GM19397 (cell line): ENCODE results near the gene RAET1G.
"Not testable (repeated sequence)": the region's sequence is repeated elsewhere in the genome, so short reads cannot be mapped to it uniquely, and the experiment has no call there.

Experiments
- ATAC-seq: cut with Tn5 transposase; IDR thresholded peaks from one replicate; pipeline ENCODE4 v1.9.1; 2021; ENCODE audit warnings: mild to moderate bottlenecking, moderate library complexity; ENCODE audit not compliant: unreplicated experiment

RAET1G gene, protein sequence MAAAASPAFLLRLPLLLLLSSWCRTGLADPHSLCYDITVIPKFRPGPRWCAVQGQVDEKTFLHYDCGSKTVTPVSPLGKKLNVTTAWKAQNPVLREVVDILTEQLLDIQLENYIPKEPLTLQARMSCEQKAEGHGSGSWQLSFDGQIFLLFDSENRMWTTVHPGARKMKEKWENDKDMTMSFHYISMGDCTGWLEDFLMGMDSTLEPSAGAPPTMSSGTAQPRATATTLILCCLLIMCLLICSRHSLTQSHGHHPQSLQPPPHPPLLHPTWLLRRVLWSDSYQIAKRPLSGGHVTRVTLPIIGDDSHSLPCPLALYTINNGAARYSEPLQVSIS

DNA sequence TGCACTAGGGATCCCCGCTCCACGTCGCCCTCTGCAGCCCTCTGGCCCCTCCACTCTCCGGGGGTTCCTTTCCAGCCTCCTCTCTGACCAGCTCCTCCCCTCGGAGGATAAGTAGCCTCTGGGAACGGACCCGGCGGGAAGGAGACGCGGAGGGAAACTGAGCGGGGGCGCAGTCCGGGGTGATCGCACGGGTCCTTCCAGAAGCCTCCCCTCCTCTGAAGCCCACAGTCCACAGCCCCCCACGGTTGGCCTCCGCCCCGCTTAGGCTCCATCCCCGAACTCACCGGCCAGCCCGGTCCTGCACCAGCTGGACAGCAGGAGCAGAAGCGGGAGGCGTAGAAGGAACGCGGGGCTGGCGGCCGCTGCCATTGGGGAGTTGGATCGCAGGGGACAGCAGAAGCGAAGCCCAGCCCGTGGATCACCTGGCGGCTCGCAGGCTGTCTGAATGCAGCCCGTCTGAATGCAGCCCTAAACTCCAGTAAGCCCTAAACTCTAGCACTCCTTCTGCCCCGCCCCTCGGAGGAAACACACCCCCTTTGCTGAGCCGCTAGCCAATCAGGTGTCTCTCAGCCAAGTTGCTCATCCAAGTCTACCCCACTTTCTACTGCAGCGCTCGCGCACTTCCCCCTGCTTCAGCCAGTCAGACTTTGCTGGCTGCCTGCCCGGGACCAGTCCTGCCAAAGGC lies at the start of gene RAET1G:
Gene RAET1G, minus strand, starts transcription at position 480 of the 685 bp plus-strand sequence. Its CDS starts 111 bp downstream, at position 369.
- ATAC-seq, result no peak

DNA sequence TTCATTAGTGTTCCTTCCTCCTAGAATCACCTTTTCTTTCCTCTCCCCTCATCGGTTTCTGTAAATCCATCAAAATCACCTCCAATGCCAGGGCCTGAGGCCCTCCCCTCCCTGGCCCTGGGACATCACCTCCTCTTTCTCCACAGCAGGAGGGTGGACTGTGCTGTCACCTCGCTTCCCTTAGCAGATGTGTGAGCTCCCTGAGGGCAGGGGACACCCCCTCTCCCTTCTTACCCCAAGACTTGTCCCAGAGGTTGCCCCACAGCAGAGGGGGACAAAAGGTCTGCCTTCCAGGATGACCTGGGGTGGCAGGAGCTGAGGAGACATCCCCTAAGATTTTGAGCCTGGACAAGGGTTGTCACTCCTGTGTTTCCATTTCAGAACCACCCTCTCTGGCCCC lies 46.7 kb upstream of the RAET1G start:
- no peak for ATAC-seq

DNA sequence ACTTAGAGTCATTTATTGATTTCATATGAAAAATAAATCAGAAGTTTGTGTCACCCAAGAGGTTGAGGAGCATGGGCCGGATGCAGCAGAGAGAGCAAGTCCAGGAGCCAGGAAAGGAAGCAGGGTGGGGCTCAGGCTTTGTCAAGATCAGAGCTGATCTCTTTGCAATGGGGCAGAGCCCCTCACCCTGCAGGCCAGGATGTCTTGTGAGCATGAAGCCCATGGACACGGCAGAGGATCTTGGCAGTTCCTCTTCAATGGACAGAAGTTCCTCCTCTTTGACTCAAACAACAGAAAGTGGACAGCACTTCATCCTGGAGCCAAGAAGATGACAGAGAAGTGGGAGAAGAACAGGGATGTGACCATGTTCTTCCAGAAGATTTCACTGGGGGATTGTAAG lies 46.0 kb upstream of the RAET1G start:
- ATAC-seq, result not testable (repeated sequence)

DNA sequence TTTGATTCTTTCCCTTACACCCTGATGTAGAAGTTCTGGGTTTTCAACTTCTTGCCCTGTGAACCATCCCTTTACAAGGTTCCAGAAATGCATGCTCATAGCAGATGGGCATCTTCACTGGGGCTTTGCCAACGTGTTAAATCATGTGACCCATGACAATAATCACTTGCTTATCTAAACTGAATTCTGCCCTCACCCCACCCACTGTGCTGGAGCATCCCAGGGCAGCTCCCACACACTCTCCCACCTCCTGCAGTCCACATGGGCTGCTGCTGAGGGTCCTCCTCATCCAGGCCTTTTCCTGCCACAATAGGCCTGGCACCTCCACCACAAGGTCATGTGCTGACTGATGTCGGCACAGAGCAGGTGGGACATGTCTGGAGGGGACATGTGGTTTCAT lies 45.1 kb upstream of the RAET1G start:
- not testable (repeated sequence) for ATAC-seq

DNA sequence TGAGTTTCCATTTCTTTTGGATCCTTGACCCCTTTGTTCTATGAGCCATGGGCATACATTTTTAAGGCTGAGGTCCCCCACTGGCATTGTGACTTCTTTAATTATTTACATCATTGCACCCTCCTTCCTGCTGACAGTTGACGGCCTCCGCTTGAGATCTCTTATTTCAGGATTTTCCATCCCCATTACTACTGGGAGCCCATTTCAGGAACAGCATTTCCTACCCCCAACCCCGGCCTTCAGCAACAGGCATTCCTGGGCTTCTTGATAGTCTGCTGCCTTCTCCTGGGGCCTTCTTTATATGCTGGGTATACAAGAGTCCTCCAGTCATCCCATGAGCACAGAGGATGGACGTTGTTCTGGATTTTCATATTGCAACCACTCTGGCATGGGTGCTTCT lies 44.7 kb upstream of the RAET1G start:
- no peak for ATAC-seq

DNA sequence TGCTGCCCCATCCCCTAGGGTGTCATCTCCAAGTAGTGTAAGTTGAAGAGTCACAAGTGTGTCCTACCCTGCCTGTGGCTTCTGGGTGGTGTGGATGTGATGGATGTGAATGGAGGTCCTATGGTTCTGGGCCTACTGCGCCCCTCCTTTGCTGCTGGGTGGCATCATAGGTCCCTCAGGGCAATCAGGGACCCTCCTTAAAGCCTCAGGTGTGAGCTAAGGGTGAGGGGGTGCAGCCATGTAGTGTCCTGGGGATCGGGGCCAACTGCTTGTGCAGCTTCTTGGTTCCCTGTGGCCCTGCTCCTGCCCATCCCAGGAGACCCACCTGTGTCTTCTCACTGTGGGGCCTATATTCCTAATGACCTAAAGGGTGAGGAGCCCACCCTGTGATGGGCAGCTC lies 43.4 kb upstream of the RAET1G start:
- ATAC-seq, result not testable (repeated sequence)

DNA sequence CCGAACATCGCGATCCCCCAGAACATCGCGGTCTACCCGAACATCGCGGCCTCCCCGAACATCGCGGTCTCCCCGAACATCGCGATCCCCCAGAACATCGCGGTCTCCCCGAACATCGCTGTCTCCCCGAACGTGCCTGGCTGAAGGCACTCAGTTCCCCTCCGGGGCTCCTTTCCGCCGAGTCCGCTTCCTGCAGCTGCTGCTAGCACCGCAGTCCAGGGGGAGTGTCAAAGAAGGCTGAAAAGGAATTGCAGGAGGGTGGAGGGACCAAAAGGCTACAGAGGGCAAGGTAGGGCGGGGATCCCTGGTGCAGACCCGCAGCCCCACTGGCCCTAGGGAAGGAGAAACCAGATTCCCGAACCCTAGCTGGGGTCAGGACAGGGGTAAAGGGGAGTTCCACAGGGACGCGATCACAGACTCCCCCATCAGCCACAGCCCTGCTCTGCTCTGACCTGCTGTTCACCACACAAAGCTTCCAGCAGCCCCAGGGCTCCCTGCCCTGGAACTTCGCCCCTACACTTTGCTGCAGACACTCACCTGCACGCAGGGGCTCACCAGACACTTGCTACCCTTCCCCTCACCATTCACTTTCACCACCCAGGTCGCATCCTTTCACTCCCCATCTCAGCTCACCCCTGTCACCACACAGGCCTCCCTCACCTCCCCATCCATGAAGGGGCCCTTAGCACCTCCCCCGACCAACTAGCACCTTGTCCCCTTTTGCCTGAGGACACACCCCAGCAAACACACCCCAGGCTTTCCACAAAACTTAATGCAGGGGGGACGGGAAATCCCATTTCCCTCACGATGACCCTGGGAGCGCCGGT lies 42.5 kb upstream of the RAET1G start:
- ATAC-seq, result no peak

DNA sequence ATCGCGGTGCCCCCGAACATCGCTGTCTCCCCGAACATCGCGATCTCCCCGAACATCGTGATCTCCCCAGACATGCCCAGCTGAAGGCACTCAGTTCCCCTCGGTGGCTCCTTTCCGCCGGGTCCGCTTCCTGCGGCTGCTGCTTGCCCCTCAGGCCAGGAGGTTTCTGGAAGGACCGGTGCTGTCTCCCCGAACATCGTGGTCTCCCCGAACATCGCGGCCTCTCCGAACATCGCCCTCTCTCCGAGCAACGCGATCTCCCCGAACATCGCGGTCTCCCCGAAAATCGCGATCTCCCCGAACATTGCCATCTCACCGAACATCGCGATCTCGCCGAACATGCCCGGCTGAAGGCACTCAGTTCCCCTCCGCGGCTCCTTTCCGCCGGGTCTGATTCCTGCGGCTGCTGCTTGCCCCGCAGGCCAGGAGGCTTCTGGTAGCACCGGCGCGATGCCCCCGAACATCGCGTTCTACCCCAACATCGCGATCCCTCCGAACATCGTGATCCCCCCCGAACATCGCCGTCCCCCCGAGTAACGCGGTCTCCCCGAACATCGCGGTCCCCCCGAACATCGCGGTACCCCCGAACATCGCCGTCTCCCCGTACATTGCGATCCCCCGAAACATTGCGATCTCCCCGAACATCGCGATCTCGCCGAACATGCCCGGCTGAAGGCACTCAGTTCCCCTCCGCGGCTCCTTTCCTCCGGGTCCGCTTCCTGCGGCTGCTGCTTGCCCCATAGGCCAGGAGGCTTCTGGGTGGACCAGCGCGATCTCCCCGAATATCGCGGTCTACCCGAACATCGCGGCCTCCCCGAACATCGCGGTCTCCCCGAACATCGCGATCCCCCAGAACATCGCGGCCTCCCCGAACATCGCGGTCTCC lies 41.6 kb upstream of the RAET1G start:
- no peak for ATAC-seq

DNA sequence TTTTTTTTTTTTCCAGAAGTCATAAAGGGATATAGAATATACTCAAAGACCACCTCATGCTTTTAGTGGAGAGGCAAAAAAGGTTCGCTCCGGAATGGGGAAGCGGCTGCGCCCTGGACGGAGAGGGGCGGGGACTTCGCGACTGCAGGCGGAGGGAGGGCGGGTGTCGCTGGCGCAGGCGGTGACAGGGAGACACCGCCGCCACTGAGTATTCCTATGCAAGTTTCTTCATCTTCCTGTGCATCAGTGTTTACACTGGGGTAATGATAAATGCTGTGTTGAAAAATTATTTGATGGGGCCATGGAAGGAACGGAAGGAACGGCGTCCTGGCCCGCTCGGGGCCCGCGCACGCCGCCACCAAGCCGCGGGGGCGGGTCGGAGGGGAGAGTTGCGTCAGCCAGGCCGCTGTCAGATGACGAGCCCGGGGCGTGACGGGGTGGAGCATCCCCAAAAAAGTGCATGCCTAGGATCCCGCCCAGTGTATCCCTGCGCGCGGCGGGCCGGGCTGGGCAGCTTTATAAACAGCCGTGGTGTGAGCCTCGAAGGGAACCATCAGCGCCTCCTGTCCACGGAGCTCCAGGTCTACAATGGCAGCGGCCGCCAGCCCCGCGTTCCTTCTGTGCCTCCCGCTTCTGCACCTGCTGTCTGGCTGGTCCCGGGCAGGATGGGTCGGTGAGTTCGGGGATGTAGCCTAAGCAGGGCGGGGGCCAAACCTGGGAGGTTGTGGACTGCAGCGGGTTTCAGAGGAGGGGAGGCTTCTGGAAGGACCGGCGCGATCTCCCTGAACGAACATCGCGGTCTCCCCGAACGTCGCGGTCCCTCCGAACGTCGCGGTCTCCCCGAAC lies 40.8 kb upstream of the RAET1G start, which contains the start of gene ULBP1:
Gene ULBP1, plus strand, starts transcription at position 482 of the 846 bp plus-strand sequence. Its CDS starts 107 bp downstream, at position 589.
- peak; percentile 54 for ATAC-seq

DNA sequence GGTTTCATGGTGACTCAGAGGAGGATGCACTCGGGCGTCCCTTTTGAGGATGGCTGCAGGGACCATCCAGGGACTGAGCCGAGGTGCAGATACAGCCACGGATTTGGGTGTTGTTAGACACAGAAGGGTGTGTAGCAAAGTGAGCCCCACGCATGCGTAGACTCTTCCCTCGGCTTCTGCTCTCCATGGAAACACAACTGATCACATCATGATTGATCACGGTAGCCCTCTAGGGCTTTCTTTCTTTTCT lies 40.2 kb upstream of the RAET1G start:
- no peak for ATAC-seq

DNA sequence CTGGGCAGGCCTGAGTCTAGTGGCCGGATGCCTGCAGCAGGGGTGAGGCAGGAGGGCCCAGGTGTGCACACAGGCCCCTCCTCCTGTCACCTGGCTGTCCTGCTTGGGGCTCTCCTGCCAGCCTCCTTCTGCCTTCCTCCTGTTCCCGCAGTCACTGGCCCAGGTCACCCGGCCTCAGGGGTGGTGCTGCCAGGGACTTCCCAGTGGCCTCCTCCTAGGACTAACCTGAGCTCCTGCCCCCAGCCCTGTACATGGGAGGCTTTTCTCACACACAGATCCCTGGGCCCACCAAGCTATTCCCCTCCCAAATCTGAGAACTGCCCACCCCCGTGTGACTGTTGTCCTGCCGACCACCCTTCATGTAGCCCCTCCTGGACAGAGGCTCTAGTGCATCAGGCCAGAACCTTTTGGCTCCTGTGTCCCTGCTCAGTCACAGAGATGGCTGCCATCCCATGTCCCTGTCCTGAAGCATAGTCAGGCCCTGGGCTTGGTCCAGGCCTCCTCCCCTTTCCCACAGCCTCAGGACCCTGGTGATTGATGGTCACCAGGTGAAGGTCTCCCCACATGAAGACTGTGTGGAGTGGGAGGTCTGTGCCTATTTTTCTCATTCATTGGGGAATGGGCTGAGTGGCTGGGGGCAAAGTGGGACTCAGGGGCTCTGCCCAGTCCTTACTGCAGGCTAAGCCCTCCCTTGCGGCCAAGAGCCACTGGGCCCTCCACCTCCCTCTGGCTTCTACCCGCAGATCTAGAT lies 39.7 kb upstream of the RAET1G start:
- ATAC-seq, result no peak

DNA sequence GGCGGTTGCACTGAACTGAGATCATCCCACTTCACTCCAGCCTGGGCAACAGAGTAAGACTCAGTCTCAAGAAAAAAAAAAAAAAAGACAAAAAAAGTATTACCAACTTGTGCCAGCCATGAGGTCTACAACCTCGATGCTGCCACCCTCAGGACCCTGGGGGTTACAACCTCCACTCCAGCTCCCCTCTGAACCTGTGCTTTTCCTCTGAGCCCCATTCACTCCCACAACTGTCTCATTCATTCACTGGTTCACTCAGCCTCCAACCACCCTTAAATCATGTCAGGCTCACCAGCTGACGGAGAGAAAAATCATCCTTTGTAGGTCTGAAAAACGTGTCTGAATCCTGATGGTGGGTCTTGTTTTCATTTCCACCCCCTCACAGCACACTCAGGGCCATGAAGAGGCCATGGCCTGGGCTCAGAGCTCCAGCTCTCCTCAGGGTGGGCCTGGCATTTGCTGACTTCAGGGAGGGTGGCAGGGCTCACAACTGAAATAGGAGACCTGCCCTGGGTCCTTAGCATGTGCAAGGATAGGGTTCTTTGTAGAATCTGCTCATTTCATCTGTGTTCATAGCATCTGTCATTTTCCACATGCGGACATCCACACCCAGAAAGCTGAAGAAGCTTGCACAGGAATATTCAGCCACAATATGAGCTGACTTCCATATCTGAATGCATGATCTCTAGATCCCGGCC lies 39.0 kb upstream of the RAET1G start:
- ATAC-seq, result no peak

DNA sequence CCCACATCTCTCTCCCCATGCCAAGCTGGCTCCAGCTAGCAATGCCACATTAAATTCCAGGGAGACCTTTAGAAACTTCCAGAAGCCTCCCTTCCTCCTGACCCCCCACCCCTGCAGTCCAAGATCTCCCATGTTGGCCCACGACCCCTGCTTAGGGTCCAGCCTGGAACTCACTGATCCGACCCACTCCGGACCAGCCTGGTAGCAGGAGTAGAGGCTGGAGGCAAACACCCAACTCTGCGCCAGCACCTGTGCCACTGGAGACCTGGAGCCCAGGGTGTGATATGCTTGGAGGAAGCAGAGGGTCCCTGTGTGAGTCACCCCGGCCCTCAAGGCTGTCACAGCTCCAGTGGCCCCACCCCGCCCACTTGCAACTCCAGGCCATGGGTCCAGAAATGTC lies 37.6 kb upstream of the RAET1G start:
- no peak for ATAC-seq

DNA sequence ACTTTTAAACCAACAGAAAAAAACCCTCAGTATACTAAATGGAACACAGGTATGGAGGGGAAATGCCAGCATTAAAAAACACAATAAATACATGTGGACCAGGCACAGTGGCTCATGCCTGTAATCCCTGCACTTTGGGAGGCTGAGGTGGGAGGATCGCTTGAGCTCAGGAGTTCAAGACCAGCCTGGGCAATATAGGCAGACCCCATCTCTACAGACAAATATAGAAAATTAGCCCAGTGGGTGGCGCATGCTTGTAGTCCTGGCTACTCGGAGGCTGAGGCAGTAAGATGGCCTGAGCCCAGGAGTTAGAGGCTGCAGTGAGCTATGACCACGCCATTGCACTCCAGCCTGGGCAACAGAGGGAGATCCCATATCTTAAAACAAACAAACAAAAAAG lies 36.9 kb upstream of the RAET1G start:
- ATAC-seq, result not testable (repeated sequence)

DNA sequence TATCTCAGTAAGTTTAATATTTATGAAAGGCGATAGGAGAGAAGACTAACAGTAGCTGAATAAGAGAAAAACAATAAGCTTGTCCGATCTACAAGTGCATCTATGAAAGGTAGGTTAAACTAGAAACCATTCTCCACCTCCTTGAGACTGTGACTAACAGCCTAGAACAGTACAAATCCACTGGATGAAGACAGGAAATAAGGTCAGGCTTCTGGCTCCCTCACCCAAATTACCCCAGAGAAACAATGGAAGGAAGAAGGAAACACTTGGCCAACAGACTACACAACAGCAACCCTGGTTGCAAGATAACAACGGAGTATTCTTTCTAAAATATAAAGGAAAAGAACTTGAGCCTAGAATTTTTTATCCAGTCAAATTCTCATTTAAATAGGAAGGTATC lies 35.2 kb upstream of the RAET1G start:
- not testable (repeated sequence) for ATAC-seq

DNA sequence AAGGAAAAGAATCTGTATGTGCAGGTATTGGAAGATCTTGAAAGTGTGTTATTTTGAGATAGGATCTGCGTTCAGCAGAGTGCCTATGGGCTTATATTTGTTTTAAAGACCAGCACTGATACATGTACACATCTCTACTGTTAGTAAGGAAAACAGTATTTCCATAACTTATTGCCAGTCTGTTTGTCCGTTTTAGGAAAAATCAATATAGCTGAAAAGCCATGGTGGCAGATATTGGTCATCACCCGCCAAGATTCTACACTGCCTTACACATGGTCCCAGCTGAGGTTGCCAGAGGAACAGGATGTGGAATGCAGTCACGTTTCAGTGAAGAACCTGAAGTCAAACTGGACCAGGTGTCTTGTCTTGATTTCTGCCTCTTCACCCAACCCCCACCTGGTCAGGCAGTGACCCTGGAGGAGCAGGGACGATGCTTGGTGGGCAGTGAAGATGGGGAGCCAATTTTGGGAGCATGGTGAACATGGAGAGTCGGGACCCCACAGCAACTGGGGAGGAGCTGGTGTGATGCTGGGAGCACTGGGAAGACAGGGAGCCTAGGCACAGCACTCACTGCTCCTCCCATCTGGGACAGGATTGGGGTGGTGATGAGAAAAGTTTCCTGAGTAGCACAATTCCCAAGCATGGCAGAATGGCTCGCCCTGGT lies 32.9 kb upstream of the RAET1G start:
- not testable (repeated sequence) for ATAC-seq

DNA sequence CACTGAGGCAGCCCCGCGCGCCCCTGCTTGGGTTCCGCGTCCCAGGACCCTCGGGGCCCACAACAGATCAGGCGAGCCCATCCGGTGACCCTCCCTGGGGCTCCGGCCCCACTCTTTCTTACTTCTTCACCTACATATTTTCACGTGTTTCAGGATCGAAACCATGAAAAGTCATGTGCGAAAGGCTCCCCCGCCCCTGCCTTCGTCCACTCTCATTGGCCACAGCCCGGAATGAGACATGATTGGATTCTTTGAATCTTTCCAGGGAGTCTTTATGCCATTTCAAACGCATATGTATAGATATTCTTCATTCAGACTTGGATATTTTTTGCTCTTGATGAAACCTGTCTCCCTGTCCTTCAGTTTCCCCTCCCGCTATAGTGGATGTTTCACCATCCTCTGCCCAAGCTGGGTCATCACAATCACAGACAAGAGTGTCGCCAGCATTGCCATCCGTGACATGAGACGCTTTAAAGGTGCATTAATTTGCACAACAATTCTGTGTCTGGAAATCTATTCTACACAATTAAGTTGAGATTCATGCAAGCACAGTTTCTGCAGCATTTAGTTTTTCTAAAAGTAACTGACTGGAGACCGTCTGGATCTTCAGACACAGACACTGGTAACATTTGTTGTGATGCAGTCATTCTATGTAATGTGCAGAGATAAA lies 32.2 kb upstream of the RAET1G start:
- not testable (repeated sequence) for ATAC-seq
